SK-N-SH treated with all-trans-retinoic acid at 6 μM for 48 hours (cell line): ENCODE data around the gene PASK.

Source experiments
- ARNTL ChIP-seq: fragments of 450-650 bp; formaldehyde crosslinking; IDR thresholded peaks from 2 replicates; pipeline ENCODE4 v1.5.0; 2020; ENCODE audit warnings: low read depth, mild to moderate bottlenecking, moderate library complexity, borderline replicate concordance
- GLIS3 ChIP-seq: fragments of 250-450 bp; sonication (Bioruptor Pico); IDR thresholded peaks from 2 replicates; pipeline ENCODE4 v1.5.0; 2020; ENCODE audit warnings: mild to moderate bottlenecking, moderate library complexity
- OSR1 ChIP-seq: fragments of 250-450 bp; sonication (Bioruptor Pico); IDR thresholded peaks from 2 replicates; pipeline ENCODE4 v1.8.0; 2022; ENCODE audit warnings: moderate library complexity, mild to moderate bottlenecking, inconsistent platforms
- RARB ChIP-seq: fragments of 250-450 bp; sonication (Bioruptor Pico); IDR thresholded peaks from 2 replicates; pipeline ENCODE4 v1.8.0; 2021; ENCODE audit warnings: mild to moderate bottlenecking, moderate library complexity
- SNAI2 ChIP-seq: fragments of 250-450 bp; sonication (Bioruptor Pico); IDR thresholded peaks from 2 replicates; pipeline ENCODE4 v1.5.0; 2020; ENCODE audit warnings: mild to moderate bottlenecking, moderate library complexity
- ZFP3 ChIP-seq: fragments of 250-450 bp; sonication (Bioruptor Pico); IDR thresholded peaks from 2 replicates; pipeline ENCODE4 v1.5.0; 2020; ENCODE audit warnings: mild to moderate bottlenecking, moderate library complexity
- ZFP30 ChIP-seq: fragments of 450-650 bp; formaldehyde crosslinking; IDR thresholded peaks from 2 replicates; pipeline ENCODE4 v1.5.0; 2022; ENCODE audit warnings: mild to moderate bottlenecking, moderate library complexity
- ZNF70 ChIP-seq: fragments of 450-650 bp; formaldehyde crosslinking; IDR thresholded peaks from 2 replicates; pipeline ENCODE4 v1.5.0; 2020; ENCODE audit warnings: mild to moderate bottlenecking, moderate library complexity
- TF ChIP-seq, protein P1 (sequence below): fragments of 250-450 bp; sonication (Bioruptor Pico); IDR thresholded peaks from 2 replicates; pipeline ENCODE4 v1.5.1; 2021; ENCODE audit warnings: mild to moderate bottlenecking, moderate library complexity

DNA sequence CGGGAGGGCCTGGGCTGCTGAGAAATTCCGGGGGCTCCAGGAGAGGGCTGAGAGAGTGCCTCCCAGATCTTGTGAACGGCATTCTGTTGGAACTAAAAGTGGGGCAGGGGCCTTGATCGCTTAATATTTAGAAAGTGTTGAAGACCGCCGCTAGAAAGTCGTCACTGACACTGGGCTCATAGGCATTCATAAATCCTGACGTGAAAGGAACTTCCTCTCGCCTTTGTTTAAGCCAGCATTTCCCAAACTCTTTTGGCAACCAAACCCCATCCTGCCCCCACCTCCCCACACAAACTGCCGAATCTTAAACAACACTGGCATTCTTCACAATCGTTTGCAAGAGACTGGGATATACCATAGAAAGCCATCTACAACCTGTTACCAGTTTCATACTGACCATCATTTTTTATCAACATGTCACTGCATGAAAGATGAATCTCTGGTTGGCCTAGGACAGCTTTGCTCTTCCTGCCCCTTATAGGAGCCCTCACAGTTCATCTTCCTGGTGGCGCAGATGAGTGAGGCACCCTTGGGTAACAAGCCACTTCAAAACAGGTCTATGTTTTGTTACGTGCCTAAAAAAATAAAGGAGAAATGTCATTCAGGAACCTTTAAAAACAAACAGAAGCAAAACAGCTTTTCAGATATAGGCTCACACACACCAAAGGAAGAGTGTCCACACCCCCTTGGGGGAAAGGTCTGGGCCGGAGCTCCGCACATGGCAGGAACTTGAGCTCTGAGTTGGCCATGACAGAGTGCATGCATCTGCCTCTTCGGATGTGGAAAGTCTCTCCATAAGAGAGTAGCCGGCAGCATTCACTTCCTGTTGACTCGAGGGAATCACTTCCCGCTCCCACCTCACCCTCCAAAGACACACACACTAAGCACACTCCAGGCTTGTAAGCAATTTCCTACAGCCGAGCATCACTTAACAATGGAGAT is 60.2 kb downstream of the PASK start:
- TF ChIP-seq RARB (CRISPR knock-in tag) (no peak), ZFP3 (CRISPR knock-in tag) (no peak), SNAI2 (no peak), OSR1 (CRISPR knock-in tag) (no peak), ZNF70 (CRISPR knock-in tag) (no peak), ARNTL (no peak), GLIS3 (CRISPR knock-in tag) (no peak), ZFP30 (CRISPR knock-in tag) (no peak)
- TF ChIP-seq, protein P1, sequence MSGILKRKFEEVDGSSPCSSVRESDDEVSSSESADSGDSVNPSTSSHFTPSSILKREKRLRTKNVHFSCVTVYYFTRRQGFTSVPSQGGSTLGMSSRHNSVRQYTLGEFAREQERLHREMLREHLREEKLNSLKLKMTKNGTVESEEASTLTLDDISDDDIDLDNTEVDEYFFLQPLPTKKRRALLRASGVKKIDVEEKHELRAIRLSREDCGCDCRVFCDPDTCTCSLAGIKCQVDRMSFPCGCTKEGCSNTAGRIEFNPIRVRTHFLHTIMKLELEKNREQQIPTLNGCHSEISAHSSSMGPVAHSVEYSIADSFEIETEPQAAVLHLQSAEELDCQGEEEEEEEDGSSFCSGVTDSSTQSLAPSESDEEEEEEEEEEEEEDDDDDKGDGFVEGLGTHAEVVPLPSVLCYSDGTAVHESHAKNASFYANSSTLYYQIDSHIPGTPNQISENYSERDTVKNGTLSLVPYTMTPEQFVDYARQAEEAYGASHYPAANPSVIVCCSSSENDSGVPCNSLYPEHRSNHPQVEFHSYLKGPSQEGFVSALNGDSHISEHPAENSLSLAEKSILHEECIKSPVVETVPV (CRISPR knock-in tag): no peak
